Measurements from ENCODE around the gene ANKUB1. TPM values are rescaled to one million over a fixed set of nuclear protein-coding genes. Genes with fewer than 3 reads are reported as not detected.

Gene ANKUB1
- total RNA-seq, 6 experiments from 2014 or later, result not detected

GRCh38 chr3:149720918-149721317 lies 71.4 kb downstream of the ANKUB1 start:
- no peak overlapping the region for H3K4me3 Mint-ChIP-seq
- H3K27me3 Mint-ChIP-seq (ENCODE audit: insufficient read depth), result no peaks in the 10 kb centered on the region
- peaks cover 22% of the 10 kb centered on the region for H3K9me3 Mint-ChIP-seq
- H3K4me1 Mint-ChIP-seq (ENCODE audit: low read depth), result peaks cover 7% of the 10 kb centered on the region
- H3K36me3 Mint-ChIP-seq (ENCODE audit: low read depth), result peaks cover 21% of the 10 kb centered on the region
- no peak for DNase-seq
- no peak overlapping the region for H3K27ac Mint-ChIP-seq
- no peak for TF ChIP-seq CTCF (IDR thresholded peaks at IDR 0.05)

GRCh38 chr3:149717391-149718056 lies 74.8 kb downstream of the ANKUB1 start:
- DNase-seq, result peak; percentile 72
- H3K9me3 Mint-ChIP-seq, result peaks cover 22% of the 10 kb centered on the region
- no peaks in the 10 kb centered on the region for H3K27me3 Mint-ChIP-seq (ENCODE audit: insufficient read depth)
- H3K4me1 Mint-ChIP-seq (ENCODE audit: low read depth), result peaks cover 7% of the 10 kb centered on the region
- TF ChIP-seq CTCF (IDR thresholded peaks at IDR 0.05), result peak; percentile 89
- H3K4me3 Mint-ChIP-seq, result no peak overlapping the region
- H3K27ac Mint-ChIP-seq, result no peak overlapping the region
- peaks cover 21% of the 10 kb centered on the region for H3K36me3 Mint-ChIP-seq (ENCODE audit: low read depth)

- DNase-seq, result no peak
- no peak for TF ChIP-seq CTCF (IDR thresholded peaks at IDR 0.05)
- Mint-ChIP-seq H3K4me3 (no peak overlapping the region), H3K36me3 (ENCODE audit: low read depth) (peaks cover 21% of the 10 kb centered on the region), H3K9me3 (peaks cover 21% of the 10 kb centered on the region), H3K4me1 (ENCODE audit: low read depth) (peaks cover 7% of the 10 kb centered on the region), H3K27me3 (ENCODE audit: insufficient read depth) (no peaks in the 10 kb centered on the region), H3K27ac (no peak overlapping the region)
Observed at GRCh38 chr3:149716984-149717383, 75.4 kb downstream of the ANKUB1 start.

GRCh38 chr3:149715247-149715646 lies 77.1 kb downstream of the ANKUB1 start:
- Mint-ChIP-seq H3K9me3 (peaks cover 3% of the 10 kb centered on the region; the same call in 1 of the 2 replicates), H3K4me3 (no peak overlapping the region), H3K36me3 (ENCODE audit: low read depth) (peaks cover 9% of the 10 kb centered on the region; the same call in 1 of the 2 replicates), H3K27ac (no peak overlapping the region), H3K4me1 (ENCODE audit: low read depth) (peaks cover 7% of the 10 kb centered on the region), H3K27me3 (ENCODE audit: insufficient read depth) (no peaks in the 10 kb centered on the region)
- no peak for DNase-seq
- no peak for TF ChIP-seq CTCF (IDR thresholded peaks at IDR 0.05)

GRCh38 chr3:149713730-149714654 lies 78.4 kb downstream of the ANKUB1 start:
- DNase-seq, result no peak
- Mint-ChIP-seq H3K27me3 (ENCODE audit: insufficient read depth) (no peaks in the 10 kb centered on the region), H3K36me3 (ENCODE audit: low read depth) (no peaks in the 10 kb centered on the region), H3K4me1 (ENCODE audit: low read depth) (peaks cover 7% of the 10 kb centered on the region), H3K27ac (no peak overlapping the region), H3K9me3 (no peaks in the 10 kb centered on the region), H3K4me3 (no peak overlapping the region)
- no peak for TF ChIP-seq CTCF (IDR thresholded peaks at IDR 0.05)

Other genes with a start within 250 kb of the ANKUB1 start
- 10 to 100 TPM; 41.5 to 49.7 (median 45.5) TPM for gene WWTR1, start 134.5 kb downstream of the ANKUB1 start, total RNA-seq (2021; fragmentation: NEBNext Ultra II Directional; extraction: Animal tissue kit (Norgen Biotek cat#: 25700))
- gene COMMD2, start 40.1 kb downstream of the ANKUB1 start, total RNA-seq (2021; fragmentation: NEBNext Ultra II Directional; extraction: Animal tissue kit (Norgen Biotek cat#: 25700)), result 10 to 100 TPM; 27.0 to 32.8 (median 31.5) TPM
- gene RNF13, start 20.7 kb upstream of the ANKUB1 start, total RNA-seq (2021; fragmentation: NEBNext Ultra II Directional; extraction: Animal tissue kit (Norgen Biotek cat#: 25700)), result 10 to 100 TPM; 20.5 to 33.7 (median 25.7) TPM
- gene PFN2, start 178.3 kb upstream of the ANKUB1 start, total RNA-seq (2021; fragmentation: NEBNext Ultra II Directional; extraction: Animal tissue kit (Norgen Biotek cat#: 25700)), result 100 to 1,000 TPM; 369 to 470 (median 454) TPM